Upper lobe of left lung (tissue), 6 donors: ENCODE measurements around the gene GRHL1. TPM values are rescaled to one million over a fixed set of nuclear protein-coding genes. Genes with fewer than 3 reads are reported as not detected.

Source experiments
- ATAC-seq, 2 donors: fragments of 200-7000 bp; cut with Tn5 transposase; one replicate each; pipeline ENCODE4 v1.9.1; 2022; ENCODE audit warnings: mild to moderate bottlenecking in 2 of 2, moderate library complexity in 2 of 2; ENCODE audit not compliant: low FRiP score in 2 of 2
- DNase-seq, 2 donors: peaks; one replicate each; pipeline ENCODE4 v3.0.0-alpha.2; 2019 to 2020
- H3K27ac ChIP-seq, 4 donors: fragments of 200-600 bp; sonication (generic); one replicate each; pipeline ENCODE4 v1.5.1; 2016 to 2019
- H3K27me3 ChIP-seq, 4 donors: fragments of 200-600 bp; sonication (generic); one replicate each; pipeline ENCODE4 v1.5.1; 2017 to 2019
- H3K36me3 ChIP-seq, 4 donors: fragments of 200-600 bp; sonication (generic); one replicate each; pipeline ENCODE4 v1.5.1; 2016 to 2019
- H3K4me1 ChIP-seq, 4 donors: fragments of 200-600 bp; sonication (generic); one replicate each; pipeline ENCODE4 v1.5.1; 2018 to 2019
- H3K4me3 ChIP-seq, 4 donors: fragments of 200-600 bp; sonication (generic); one replicate each; pipeline ENCODE4 v1.5.1; 2017 to 2019; ENCODE audit warnings: mild to moderate bottlenecking in 2 of 4, moderate library complexity in 1 of 4
- H3K9me3 ChIP-seq, 4 donors: fragments of 200-600 bp; sonication (generic); one replicate each; pipeline ENCODE4 v1.5.1; 2018 to 2019
- CTCF ChIP-seq, 6 experiments: fragments of 450-650 bp in 4 of 6; fragments of 200-600 bp in 2 of 6; sonication (generic) in 2 of 6; IDR thresholded peaks; one replicate each; pipeline ENCODE4 v1.5.1; 2016 to 2019; ENCODE audit warnings: antibody characterized with exemption in 6 of 6
- EP300 ChIP-seq, 4 donors: sonication (generic); formaldehyde crosslinking; IDR thresholded peaks; one replicate each; pipeline ENCODE4 v1.5.1; 2017; ENCODE audit warnings: antibody characterized with exemption in 4 of 4, control low read depth in 2 of 4
- POLR2A ChIP-seq, 4 donors: fragments of 450-650 bp; IDR thresholded peaks; one replicate each; pipeline ENCODE4 v1.5.1; 2016 to 2017; ENCODE audit warnings: antibody characterized with exemption in 4 of 4, mild to moderate bottlenecking in 2 of 4
- POLR2AphosphoS5 ChIP-seq, 2 donors: sonication (generic); formaldehyde crosslinking; IDR thresholded peaks; one replicate each; pipeline ENCODE4 v1.5.1; 2017; ENCODE audit warnings: antibody characterized with exemption in 2 of 2
- WGBS, 2 donors: methylation state at CpG; one replicate each; pipeline ENCODE4 v1.1.5; 2017 to 2018; 5-methylcytosine and 5-hydroxymethylcytosine counted together
- total RNA-seq, 6 donors: library from RNA; depleted of rRNA in 4 of 6; stranded (reverse); fragments of >200 nt in 4 of 6; gene quantifications; one replicate each; pipeline versions ENCODE4 v1.1.0 to v1.2.1, GENCODE V29; 2016 to 2021
- donor health status: DM: no; HTN: no; CAD: no; lungs with moderate emphysema.
- donor health status: DM: no; HTN: yes; CAD: no; lungs with severe emphysema.

The GRHL1 gene
- total RNA-seq, 6 donors from 2014 or later = 4.3 to 18.0 (median 10.1) TPM

- ATAC-seq (no peak), DNase-seq (peak in 1 of 2 donors; percentile 49)
- no peak for TF ChIP-seq EP300 (IDR thresholded peaks at IDR 0.05)
- no peak for TF ChIP-seq CTCF (IDR thresholded peaks at IDR 0.05)
- no peak for TF ChIP-seq POLR2A (IDR thresholded peaks at IDR 0.05)
- H3K27me3 ChIP-seq = no peaks in the 10 kb centered on the region
- no peak overlapping the region for H3K4me3 ChIP-seq
- peak overlapping the region in 2 of 4 donors; percentile 93 to 96 for H3K27ac ChIP-seq
- H3K9me3 ChIP-seq = no peaks in the 10 kb centered on the region
- 89 to 97% methylated on average over 11 to 15 of the region's 15 CpGs for WGBS, 2 donors
- H3K4me1 ChIP-seq = peaks cover 24 to 56% (median 35%) of the 10 kb centered on the region in 4 donors
- peaks cover 4 to 69% (median 34%) of the 10 kb centered on the region in 4 donors for H3K36me3 ChIP-seq
These were observed 96.4 kb downstream of the GRHL1 start for GRCh38 chr2:10047616-10048500.

GRCh38 chr2:10048501-10049171, 97.1 kb downstream of the GRHL1 start:
- H3K9me3 ChIP-seq = no peaks in the 10 kb centered on the region
- peak in 1 of 2 donors; percentile 25 for ATAC-seq
- H3K36me3 ChIP-seq = peaks cover 4 to 76% (median 34%) of the 10 kb centered on the region in 4 donors
- peaks cover 32 to 64% (median 42%) of the 10 kb centered on the region in 4 donors for H3K4me1 ChIP-seq
- peak overlapping the region in 2 of 4 donors; percentile 93 to 96 for H3K27ac ChIP-seq
- DNase-seq = no peak
- no peaks in the 10 kb centered on the region for H3K27me3 ChIP-seq
- TF ChIP-seq POLR2A (IDR thresholded peaks at IDR 0.05) (no peak), POLR2AphosphoS5 (IDR thresholded peaks at IDR 0.05) (no peak), CTCF (IDR thresholded peaks at IDR 0.05) (peak; percentile 26 to 52 (median 38)), EP300 (IDR thresholded peaks at IDR 0.05) (no peak)
- no peak overlapping the region for H3K4me3 ChIP-seq
- 37 to 55% methylated on average over 6 to 10 of the region's 10 CpGs for WGBS, 2 donors

Other genes starting within 250 kb of the GRHL1 start
- gene TAF1B, start 108.2 kb upstream of the GRHL1 start, total RNA-seq = 10 to 100 TPM in 5 of 6 donors, 1 to 10 TPM in 1; 8.5 to 24.3 (median 16.7) TPM
- gene KLF11, start 91.9 kb downstream of the GRHL1 start, total RNA-seq = 10 to 100 TPM; 14.3 to 38.7 (median 23.4) TPM
- gene CYS1, start 128.7 kb downstream of the GRHL1 start, total RNA-seq = 1 to 10 TPM; 1.0 to 8.2 (median 5.6) TPM
- gene RRM2, start 171.0 kb downstream of the GRHL1 start, total RNA-seq = 10 to 100 TPM in 1 of 6 donors, 1 to 10 TPM in 5; 2.1 to 12.9 (median 3.2) TPM